ENCODE measurements around the gene LCE3B. TPM values are rescaled to one million over a fixed set of nuclear protein-coding genes. Genes with fewer than 3 reads are reported as not detected.

The LCE3B gene, protein sequence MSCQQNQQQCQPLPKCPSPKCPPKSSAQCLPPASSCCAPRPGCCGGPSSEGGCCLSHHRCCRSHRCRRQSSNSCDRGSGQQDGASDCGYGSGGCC
- not detected in 2 replicates for total RNA-seq

DNA sequence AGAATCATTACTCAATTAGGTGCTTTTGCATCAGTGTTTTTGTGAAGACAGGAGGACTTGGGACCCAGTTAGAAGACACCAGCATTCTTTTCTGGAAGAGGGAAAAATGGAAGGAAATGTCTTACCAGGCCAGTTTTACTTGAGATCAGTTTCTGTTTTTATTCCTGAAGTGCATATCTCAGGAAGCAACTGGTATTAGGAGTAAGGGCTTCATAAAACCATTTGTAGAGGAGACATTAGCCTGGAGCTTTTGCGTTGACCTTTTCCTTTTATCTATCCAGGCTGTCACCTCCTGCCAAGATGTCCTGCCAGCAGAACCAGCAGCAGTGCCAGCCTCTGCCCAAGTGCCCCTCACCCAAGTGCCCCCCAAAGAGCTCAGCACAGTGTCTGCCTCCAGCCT is at the start of gene LCE3B:
Gene LCE3B (plus strand): TSS at position 301 of the 400 bp plus-strand sequence. CDS start 0 bp downstream, at position 301.

DNA sequence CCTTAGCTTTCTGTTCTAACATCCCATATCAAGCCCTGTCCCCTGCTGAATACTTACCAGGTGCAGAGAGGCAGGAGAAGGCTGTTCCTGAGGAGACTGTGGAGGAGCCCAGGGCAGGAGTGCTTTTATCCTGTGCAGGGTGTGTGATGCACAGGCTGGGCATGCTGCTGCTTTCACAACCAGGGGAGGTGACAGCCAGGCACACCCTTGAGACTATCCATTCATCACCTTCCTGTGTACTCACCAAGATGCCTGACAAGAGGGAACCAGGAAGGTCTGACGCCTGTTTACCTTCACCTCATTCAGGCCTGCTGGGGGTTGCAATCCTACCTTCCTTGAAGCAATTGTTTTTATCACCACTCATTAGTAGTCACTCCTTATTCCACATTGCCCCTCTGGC is 46.9 kb upstream of the LCE3B start, which contains the start of gene LCE3E:
Gene LCE3E (minus strand): TSS at position 100 of the 400 bp plus-strand sequence. CDS start 572 bp downstream, outside the sequence.

GRCh38 chr1:152580433-152580832 is 33.2 kb upstream of the LCE3B start, which contains the start of gene LCE3D:
TSS of gene LCE3D (minus strand) at chr1:152580516. CDS start at chr1:152579936, 580 bp downstream.

DNA sequence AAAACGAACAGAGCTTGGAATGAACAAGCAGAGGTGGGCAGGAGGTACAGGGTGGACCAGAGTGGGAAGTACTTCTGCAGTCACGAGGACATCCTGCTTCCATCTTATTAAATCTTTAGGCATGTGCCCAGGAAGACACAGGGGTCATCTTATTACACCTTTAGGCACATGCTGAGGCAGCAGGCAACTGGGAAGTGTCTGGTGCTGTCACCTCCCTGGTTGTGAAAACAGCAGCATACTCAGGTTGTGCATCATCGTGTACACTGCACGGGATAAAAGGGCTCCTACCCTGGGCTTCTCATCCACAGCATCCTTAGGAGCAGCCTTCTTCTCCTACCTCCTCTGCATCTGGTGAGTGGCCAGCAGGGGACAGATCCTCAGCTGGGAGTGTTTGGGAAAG is 13.7 kb upstream of the LCE3B start, which contains the start of gene LCE3C:
Gene LCE3C (plus strand): TSS at position 301 of the 400 bp plus-strand sequence. CDS start 498 bp downstream, outside the sequence.

GRCh38 chr1:152622803-152623202 is 9.2 kb downstream of the LCE3B start, which contains the start of gene LCE3A:
TSS of gene LCE3A (minus strand) at chr1:152623103. CDS start at chr1:152623103, 0 bp downstream.

GRCh38 chr1:152663098-152663497 is 49.5 kb downstream of the LCE3B start, which contains the start of gene LCE2D:
TSS of gene LCE2D (plus strand) at chr1:152663380. CDS start at chr1:152664106, 726 bp downstream.

Other genes with a start within 250 kb of the LCE3B start
- under 0.01 and 0.09 TPM in 2 replicates for gene CRNN, start 199.5 kb upstream of the LCE3B start, total RNA-seq
- gene LCE5A, start 103.0 kb upstream of the LCE3B start, total RNA-seq = not detected in 2 replicates
- not detected in 2 replicates for gene CRCT1, start 99.3 kb upstream of the LCE3B start, total RNA-seq
- gene LCE3E, start 47.0 kb upstream of the LCE3B start, total RNA-seq = not detected in 2 replicates
- not detected in 2 replicates for gene LCE3D, start 33.3 kb upstream of the LCE3B start, total RNA-seq
- not detected in 2 replicates for gene LCE3C, start 13.6 kb upstream of the LCE3B start, total RNA-seq
- not detected in 2 replicates for gene LCE3A, start 9.3 kb downstream of the LCE3B start, total RNA-seq
- not detected in 2 replicates for gene LCE2D, start 49.6 kb downstream of the LCE3B start, total RNA-seq
- not detected in 2 replicates for gene LCE2C, start 61.5 kb downstream of the LCE3B start, total RNA-seq
- not detected in 2 replicates for gene LCE2B, start 72.3 kb downstream of the LCE3B start, total RNA-seq
- not detected in 2 replicates for gene LCE2A, start 84.5 kb downstream of the LCE3B start, total RNA-seq
- not detected in 2 replicates for gene LCE4A, start 94.3 kb downstream of the LCE3B start, total RNA-seq
- not detected in 2 replicates for gene KPRP, start 144.2 kb downstream of the LCE3B start, total RNA-seq
- not detected in 2 replicates for gene LCE1F, start 161.3 kb downstream of the LCE3B start, total RNA-seq
- gene LCE1E, start 172.4 kb downstream of the LCE3B start, total RNA-seq = not detected in 2 replicates
- not detected in 2 replicates for gene LCE1D, start 182.9 kb downstream of the LCE3B start, total RNA-seq
- not detected in 2 replicates for gene LCE1C, start 192.8 kb downstream of the LCE3B start, total RNA-seq
- gene LCE1B, start 198.2 kb downstream of the LCE3B start, total RNA-seq = not detected in 2 replicates
- gene LCE1A, start 213.7 kb downstream of the LCE3B start, total RNA-seq = not detected in 2 replicates
- gene LCE6A, start 229.0 kb downstream of the LCE3B start, total RNA-seq = not detected in 2 replicates
- gene LCE7A, start 246.2 kb downstream of the LCE3B start, total RNA-seq = not detected in 2 replicates